GM18870 (cell line): ENCODE measurements around the gene FCN3.
A peak's percentile ranks its signal among the peaks of the same experiment; 100 is the strongest.

Experiments
- ATAC-seq: cut with Tn5 transposase; IDR thresholded peaks from one replicate; pipeline ENCODE4 v1.9.1; 2021; ENCODE audit warnings: moderate library complexity; ENCODE audit not compliant: unreplicated experiment

The FCN3 gene

DNA sequence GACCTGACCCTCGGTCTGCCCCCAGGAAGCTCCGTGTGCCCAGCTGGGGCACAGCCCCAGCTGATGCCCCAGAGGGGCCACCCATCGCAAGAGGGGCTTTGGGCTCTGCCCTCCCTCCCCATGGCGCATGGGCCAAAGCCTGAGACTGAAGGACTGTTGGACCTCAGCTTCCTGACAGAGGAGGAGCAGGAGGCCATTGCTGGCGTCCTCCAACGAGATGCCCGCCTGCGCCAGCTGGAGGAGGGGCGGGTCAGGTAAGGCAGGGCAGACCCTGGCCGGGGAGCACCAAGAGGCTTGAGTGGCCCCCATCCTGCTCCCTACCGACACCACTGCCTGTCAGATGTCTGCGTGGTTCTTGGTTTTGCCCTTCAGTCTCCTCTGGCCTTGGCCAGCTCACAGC lies 29.4 kb downstream of the FCN3 start:
- ATAC-seq, result no peak

DNA sequence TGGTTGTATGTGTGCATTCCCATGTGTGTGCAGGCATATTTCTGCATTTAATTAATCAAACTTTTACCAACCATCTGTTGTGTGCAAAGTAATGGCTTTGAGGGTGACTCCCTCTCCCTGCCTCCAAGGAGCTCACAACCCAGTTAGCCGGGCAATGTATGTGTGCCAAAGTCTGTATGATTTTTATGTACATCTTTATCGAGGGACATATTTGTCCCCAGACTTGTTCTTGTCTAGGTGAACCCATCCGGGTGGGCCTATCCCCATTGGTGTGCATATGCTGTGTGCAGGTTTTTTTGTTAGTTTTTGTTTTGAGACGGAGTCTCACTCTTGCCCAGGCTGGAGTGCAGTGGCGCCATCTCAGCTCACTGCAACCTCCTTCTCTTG lies 31.0 kb downstream of the FCN3 start:
- ATAC-seq, result no peak

DNA sequence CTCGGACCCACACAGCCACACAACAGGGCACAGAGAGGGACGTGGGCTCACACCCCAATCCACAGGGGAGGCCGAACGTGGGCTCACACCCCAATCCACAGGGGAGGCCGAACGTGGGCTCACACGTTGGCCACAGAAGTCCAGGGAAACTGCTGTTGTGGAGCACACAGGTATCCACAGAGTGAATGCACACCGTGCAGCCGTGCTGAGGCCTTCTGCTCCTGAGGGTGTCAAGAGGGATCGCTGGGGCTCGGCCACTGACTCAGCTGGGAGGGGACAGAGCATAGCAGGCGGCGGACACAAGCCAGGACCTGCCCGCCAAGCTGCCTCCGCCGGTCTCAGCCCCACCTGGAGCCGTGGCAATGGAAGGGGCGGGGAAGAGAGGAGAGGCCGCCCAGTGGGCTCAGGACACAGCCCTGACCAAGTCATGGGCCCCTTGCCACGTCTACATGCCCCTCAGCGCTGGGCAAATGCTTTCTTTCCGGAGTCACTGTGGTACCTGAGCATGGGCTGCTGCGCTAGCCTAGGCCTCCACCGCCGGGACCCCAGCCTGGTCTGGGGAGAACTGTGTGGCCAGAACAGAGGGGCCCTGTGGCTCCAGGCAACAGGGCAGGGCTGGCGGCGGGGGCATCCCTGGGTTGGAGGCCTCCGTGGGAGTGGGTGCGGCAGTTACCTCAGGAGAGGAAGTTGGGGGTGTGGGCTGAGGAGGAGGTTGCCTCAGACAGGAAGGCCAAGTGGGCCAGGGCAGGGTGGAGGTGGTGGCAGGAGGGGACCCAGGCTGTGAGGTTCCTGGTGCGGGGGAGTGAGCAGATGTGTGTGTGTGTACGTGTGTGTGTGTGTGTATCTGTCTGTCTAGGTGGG lies 31.6 kb downstream of the FCN3 start:
- no peak for ATAC-seq

DNA sequence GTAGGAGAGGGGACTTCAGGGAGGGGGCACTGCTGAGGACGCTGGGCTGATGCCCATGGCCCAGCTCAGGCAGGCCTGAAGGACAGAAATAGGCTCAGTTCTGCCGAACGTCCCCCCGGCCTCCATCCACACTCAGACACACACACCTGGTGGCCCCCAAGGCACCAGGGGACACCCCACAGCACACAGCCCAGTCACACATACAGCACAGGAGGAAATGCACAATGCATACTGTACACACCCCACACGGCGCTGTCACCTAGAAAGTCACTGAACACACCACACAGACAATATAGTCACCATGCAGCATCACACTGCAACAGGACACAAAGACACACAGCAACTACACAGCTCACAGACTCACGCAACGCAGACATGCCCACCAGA lies 32.2 kb downstream of the FCN3 start:
- no peak for ATAC-seq

DNA sequence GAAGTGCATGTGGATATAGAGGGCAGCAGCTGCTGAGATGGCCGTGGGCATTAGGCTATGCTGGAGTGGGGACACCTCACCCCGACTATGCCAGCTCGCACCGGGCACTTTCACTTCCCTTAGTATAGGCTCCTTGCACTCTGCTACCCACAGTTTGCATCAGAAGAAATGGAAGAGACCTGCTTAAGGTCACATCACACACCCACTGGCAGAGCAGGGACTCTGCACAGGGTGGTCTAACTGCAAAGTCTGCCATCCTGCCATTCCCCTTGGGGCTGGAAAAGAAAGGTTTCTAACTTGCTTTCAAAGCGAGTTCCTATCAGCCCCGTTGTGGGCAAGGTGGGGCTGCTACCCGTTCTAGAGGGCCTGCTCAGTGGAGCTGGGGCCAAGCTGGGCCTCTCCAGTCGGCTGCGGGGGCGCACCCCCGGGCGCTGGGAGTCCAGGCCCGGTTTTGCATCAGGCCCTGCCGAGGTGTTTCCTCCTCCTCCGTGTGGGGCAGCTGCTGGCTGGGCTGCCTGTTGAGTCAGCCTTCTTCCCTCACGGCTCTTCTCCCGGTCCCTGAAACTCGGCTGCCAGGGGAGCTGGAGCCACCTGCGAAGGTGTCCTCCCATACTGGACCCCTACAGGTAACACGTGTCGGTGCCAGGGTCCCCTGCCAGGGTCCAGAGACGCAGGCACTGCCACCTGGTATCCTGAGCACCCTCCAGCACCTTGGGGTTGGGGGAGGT lies 32.9 kb downstream of the FCN3 start, which contains the start of gene SYTL1:
Gene SYTL1, plus strand, starts transcription at position 498 of the 728 bp plus-strand sequence. CDS start 3,313 bp downstream, outside the sequence.
- ATAC-seq, result no peak

DNA sequence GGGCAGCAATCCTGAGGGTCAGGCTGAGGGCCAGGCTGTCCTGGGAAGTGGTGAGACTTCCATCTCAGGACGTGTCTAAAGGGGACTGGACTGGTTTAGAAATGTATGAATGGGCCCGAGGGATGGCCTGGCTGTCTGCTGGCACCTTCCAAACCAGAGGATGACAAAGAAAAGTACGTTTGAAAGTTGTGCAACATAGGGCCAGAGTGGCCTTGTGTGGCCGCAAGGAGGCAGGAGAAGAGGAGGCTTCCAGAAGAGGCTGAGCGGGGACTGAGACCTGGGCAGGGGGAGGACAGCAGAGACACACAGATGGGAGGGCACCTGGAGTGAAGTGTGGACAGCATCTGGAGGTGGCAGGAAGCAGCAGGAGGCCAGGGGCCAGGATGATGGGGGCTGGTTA lies 35.4 kb downstream of the FCN3 start:
- no peak for ATAC-seq

DNA sequence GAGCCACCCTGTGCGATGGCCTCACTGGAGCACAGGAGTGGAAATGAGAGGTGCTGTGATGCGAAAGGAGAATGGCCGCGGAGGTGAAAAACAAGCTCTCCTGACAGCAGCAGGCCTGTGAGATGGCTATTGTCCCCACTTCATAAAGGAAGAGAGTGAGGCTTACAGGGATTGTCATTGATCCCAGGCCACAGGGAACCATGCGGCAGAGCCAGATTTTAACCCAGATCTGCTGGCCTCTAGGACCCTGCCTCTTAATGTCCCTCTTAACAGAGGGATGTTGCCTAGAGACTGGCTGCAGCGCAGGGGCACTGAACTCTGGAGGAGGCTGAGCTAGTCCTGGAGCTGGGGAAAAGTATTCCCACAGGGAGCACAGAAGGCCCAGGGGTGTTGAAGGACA lies 35.9 kb downstream of the FCN3 start:
- ATAC-seq, result no peak

DNA sequence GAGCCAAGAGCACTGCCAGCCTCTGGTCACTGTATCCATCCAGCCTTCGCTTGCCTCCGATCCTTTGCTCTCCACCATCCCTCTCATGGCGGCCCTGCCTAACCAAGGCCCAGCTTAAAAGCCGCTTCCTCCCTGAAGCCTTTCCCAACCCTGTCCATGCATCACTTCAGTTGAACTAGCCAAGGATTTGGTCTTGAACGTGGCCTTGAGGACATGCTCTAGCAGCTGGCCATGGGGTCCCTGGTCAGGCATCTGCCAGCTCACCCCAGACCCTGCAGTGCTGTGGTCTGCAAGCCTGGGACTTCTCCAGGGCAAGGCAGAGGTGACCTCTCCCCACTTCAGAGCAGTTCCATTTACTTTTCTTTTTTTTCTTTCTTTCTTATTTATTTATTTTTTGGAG lies 37.9 kb downstream of the FCN3 start:
- ATAC-seq, result no peak

DNA sequence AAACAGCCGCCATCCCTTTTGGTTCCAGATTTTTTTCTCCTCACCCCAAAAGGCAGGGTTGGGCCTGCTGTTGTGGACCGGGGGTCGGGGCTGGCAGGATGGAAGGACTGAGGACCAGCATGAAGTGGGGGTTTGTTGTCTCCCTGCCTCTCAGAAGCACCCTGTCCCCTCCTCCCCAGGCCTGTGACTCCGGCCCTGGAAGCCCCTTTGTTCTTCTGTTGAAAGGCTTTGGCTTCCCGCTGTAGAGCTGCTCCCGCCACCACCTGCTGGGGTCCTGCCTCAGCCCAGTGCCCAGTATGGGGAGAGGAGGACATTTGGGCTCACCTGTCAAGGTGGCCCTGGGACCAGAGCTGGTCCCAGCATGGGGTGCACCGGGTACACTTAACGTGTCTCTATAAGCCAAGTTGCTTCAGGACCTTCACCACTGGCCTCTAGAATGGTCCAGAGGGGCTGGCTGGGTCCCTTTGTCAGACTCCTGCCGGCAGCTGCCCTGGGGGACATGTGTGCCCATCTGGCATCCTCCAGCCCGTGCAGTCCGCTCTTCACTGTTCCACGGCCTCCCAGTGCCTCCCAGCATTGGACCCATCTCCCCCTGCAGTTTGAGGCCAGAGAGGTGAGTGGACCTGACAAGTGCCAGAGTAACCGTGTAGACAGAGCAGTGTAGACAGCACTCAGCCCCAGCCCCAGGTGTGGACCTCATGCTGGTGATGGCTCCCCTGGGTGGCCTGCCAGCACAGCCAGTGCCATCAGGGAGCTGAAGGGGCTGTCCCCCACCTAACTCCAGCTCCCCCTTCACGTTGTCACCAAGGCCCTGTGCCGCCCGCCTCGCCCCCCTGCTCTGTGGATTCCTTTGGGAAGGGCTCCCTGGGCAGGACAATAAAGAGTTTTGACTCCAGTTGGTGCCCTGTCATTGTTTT lies 38.9 kb downstream of the FCN3 start:
- no peak for ATAC-seq

DNA sequence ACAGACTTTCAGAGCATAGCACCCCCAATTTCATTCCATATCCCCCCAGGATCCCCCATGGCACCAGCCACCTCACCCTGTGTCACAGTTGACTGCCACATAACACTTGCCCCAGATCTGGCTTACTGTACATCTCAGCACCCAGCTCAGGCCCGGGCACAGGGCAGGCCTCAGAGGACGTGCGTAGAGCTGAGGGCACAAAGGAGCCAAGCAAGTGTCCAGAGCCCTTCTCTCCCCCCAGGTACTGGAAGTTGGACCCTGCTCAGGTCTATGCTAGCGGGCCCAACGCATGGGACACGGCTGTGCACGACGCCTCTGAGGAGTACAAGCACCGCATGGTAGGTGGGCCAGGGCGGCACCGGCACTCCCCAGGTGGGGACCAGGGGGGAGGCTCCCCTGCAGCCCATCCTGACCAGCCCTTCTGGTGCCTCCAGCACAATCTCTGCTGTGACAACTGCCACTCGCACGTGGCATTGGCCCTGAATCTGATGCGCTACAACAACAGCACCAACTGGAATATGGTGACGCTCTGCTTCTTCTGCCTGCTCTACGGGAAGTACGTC lies 40.8 kb downstream of the FCN3 start:
- no peak for ATAC-seq

DNA sequence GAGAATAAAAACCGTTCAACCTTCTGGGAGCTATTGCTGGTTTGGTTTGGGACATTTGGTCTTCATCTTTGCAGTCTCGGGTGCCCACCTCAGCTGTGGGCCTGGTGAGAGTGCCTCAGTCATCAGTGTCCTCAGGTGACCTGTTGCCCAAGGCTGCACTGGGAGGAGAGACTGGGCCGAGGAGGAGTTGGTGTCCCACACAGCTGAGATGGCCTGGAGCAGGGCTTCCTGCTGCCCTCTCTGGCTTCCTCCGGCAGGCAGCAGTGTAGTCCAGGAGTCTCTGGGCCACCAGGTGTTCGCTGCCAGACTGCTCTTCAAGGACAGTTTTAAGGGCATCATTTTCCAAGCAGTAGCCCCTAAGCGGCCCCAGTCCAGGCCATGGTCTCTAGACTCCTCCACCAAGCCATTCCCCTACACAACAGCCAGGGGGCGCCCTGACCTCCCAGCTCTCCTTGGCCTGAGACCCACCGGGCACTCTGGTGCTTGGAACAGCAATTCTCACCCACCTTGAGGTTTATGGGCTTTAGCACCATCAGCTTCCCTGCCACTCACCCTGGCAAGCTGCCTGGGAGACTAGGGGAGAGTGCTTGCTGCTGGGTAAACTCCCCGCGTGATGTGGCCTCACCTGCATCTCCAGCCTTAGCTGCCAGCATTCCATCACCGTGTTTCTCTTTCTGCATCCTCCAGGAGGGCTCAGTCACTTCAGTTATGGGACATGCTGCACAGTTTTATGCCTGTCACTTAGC lies 41.9 kb downstream of the FCN3 start:
- ATAC-seq, result no peak

DNA sequence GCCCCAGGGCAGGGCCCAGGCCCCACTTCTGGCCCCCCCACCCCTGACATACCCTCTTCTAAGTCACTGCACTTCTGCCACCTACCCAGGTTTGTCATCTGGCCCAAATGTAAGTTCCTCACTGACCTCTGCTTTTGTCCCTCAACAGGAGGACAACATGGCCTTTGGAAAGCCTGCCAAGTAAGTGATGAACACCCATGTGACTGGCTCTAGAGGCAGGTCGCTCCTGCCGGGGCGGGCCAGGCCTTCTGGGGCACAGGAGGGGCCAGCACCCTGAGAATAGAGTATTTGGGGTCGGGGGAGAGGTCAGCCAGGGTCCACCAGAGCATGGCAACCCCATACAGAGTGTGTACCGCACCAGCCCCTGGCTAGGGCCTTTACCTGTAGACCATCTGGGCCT lies 42.7 kb downstream of the FCN3 start:
- no peak for ATAC-seq

DNA sequence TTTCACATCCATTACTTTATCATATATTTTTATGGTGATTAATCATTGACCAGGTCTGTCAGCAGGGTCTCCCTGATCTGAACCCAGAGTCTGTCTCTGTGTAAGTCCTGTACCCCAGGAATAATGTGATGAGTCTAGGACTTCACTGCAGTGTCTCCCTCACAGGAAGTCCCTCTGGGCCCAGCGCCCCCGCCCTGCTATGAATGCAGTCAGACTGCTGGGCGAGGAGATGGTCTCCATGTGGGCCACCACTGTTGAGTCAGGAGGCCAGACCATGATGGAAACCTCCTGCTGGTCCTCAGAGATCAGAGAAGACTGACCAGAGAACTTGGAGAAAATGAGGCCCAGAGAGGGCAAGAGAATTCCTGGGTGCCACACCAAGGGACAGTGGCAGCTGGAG lies 43.2 kb downstream of the FCN3 start:
- ATAC-seq, result no peak

DNA sequence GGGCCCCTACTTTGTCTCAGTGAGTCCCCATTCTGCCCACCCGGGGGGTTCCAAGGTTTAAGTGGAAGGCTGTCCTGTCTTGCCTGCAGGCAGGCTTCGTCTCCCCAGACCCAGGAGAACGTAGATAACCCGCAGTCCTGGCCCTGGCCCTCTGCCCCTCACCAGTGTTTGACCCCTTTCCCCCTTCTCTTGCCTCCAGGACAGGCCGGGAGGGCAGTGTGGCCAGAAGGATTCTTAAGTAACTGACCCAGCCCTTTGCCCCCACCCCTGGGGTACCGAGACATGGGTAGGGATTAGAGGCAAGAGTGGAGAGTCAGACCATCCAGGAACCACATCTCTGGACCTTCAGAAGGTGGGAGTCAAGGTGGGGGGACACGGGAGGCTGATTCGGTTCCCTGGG lies 43.8 kb downstream of the FCN3 start:
- ATAC-seq, result no peak

DNA sequence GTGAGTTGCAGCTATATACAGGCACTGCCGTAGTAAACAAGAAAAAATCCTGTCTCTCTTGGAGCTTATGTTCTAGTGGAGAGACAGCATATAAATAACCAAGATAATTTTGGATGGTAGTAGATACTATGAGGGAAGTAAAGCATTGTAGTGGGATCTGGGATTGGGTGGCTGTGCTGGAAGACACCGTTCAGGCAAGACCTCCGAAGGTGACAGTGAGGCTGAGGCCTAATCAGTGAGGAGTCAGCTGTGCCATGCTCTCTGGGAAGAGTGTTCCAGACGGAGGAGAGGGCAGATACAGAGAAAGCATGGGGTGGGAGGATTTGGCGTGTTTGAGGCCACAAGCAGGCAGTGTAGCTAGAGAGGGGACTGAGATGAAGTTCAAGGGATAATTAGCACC lies 46.7 kb downstream of the FCN3 start:
- ATAC-seq, result no peak

DNA sequence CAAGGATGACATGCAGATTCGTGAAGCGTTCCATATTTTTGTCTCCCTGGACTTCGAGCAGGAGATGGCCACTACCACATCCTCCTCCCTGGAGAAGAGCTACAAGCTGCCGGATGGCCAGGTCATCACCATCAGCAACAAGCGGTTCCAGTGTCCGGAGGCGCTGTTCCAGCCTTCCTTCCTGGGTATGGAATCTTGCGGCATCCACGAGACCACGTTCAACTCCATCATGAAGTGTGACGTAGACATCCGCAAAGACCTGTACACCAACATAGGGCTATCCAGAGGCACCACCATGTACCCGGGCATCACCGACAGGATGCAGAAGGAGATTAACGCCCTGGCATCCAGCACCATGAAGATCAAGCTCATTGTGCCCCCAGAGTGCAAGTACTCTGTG lies 49.3 kb downstream of the FCN3 start:
- ATAC-seq, result no peak

DNA sequence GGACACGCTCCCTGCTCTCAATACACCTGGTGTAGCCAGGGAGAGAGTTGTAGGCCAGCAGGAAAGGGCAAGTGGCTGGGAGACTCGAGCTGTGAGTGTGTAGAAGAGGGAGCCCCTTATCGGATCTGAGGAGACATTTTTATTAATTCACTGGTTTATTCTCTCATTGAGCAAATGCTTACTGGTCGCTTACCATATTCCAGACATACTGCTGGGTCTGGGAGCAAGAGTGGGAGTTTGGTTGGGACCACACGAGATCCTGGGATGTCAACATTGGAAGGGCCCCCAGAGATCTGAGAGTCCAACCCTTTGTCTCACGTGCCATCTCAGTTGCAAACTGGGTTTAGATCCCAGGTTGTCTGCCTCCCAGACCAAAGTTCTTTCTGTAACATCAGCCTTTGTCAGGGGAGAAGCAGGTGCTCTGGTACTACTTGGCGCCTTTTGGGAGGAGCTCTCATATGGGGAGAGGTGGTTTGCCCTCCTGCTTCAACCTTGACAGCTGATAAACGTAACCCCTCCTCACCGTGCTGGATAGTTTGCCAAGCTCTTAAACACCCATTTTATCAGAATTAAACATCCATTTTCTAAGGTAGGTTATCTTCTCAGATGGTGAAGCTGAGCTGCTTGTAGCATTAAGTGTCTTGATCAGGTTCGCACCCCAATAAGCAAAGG lies 51.9 kb downstream of the FCN3 start:
- no peak for ATAC-seq

DNA sequence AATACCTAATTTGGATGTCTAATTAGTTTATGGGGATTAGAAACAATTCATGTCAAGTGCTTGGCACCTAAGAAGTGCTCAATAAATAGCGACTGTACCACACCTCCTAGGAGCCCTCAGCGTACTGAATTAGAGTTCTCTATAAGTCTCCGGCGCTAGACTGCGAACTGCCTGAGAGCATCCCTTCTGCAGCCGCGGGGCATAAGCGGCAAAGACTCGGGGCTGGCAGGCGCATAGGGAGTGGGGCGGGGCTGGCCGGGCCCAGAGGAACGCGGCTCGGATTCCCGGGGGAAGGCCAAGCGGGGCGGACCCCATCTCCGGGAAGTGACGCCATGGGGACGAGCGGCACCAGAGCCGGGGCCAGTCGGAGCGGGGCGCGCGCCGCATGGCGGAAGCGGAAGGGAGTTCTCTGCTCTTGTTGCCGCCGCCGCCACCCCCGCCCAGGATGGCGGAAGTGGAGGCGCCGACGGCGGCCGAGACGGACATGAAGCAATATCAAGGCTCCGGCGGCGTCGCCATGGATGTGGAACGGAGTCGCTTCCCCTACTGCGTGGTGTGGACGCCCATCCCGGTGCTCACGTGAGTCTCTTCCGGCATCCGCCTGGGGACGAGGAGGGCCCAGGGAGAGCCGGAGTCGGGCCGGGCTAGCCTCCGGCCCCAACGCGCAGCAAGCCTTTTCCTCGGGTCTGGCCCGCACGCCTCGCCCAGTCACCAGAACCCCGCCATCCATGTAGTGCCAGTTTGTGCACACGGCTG lies 52.6 kb downstream of the FCN3 start, which contains the start of gene TMEM222:
Gene TMEM222, plus strand, starts transcription at position 351 of the 756 bp plus-strand sequence. Its CDS starts 35 bp downstream, at position 386.
- peak; percentile 74 for ATAC-seq
